GM12864 (cell line): ENCODE results near the gene IGBP1.

Source experiments
- DNase-seq: peaks from one replicate; pipeline ENCODE4 v3.0.0-alpha.2; 2011; ENCODE audit warnings: low read depth
- H3K4me3 ChIP-seq: 2 replicates; pipeline ENCODE4 v1.5.1; 2011; ENCODE audit warnings: mild to moderate bottlenecking, low read depth, low read length, control low read depth
- CTCF ChIP-seq: IDR thresholded peaks from 2 replicates; pipeline ENCODE4 v1.5.1; 2011; ENCODE audit warnings: low read depth, mild to moderate bottlenecking, moderate library complexity, low read length, control low read depth, inconsistent platforms; ENCODE audit errors: missing control alignments

IGBP1 gene

GRCh38 chrX:70174754-70175153, 41.5 kb downstream of the IGBP1 start:
- no peak overlapping the region for H3K4me3 ChIP-seq
- DNase-seq: no peak
- no peak for TF ChIP-seq CTCF

GRCh38 chrX:70175338-70175737, 42.1 kb downstream of the IGBP1 start:
- no peak for TF ChIP-seq CTCF
- no peak overlapping the region for H3K4me3 ChIP-seq
- no peak for DNase-seq

GRCh38 chrX:70176938-70177533, 43.8 kb downstream of the IGBP1 start, which contains the start of gene DGAT2L6:
Gene DGAT2L6 (plus strand): TSS chrX:70177483. CDS start chrX:70177583, 100 bp downstream.
- peak; percentile 24 for DNase-seq
- no peak for TF ChIP-seq CTCF
- H3K4me3 ChIP-seq: no peak within 1 kb of the TSS

- H3K4me3 ChIP-seq: no peak overlapping the region
- TF ChIP-seq CTCF: no peak
- no peak for DNase-seq
These were observed 49.8 kb downstream of the IGBP1 start for GRCh38 chrX:70183091-70183490.

- TF ChIP-seq CTCF: no peak
- DNase-seq: no peak
- H3K4me3 ChIP-seq: no peak overlapping the region
These were observed 57.0 kb downstream of the IGBP1 start for GRCh38 chrX:70190225-70190624.

GRCh38 chrX:70196961-70197720, 63.9 kb downstream of the IGBP1 start:
- TF ChIP-seq CTCF: peak; percentile 60
- peak; percentile 19 for DNase-seq
- no peak overlapping the region for H3K4me3 ChIP-seq

GRCh38 chrX:70201732-70202131, 68.5 kb downstream of the IGBP1 start:
- no peak for DNase-seq
- TF ChIP-seq CTCF: no peak
- H3K4me3 ChIP-seq: no peak overlapping the region
